ENCODE measurements around the gene CTDP1.

- TF ChIP-seq POLR2A (IDR thresholded peaks at IDR 0.05) = no peak
- TF ChIP-seq CTCF (IDR thresholded peaks at IDR 0.05 in 4 of 5, conservative IDR thresholded peaks at IDR 0.05 in 1 of 5) = no peak
Measured at GRCh38 chr18:79705272-79705671, 25.7 kb downstream of the CTDP1 start.

Data from gastrocnemius medialis (tissue), 4 donors.